ENCODE measurements around the gene UBE2E3.

The UBE2E3 gene

GRCh38 chr2:181104512-181105115 lies 124.2 kb downstream of the UBE2E3 start:
- TF ChIP-seq CTCF (IDR thresholded peaks at IDR 0.05) = peak; percentile 30 to 33
- DNase-seq = no peak
- intact Hi-C loops (cut with DNase I; ENCODE audit: low total_unique reads) = no loop called here
- Histone ChIP-seq H3K27me3 (no peaks in the 10 kb centered on the region), H3K36me3 (no peaks in the 10 kb centered on the region), H3K9me3 (no peaks in the 10 kb centered on the region), H3K27ac (no peak overlapping the region), H3K4me1 (no peaks in the 10 kb centered on the region), H3K4me3 (no peak overlapping the region)

- DNase-seq = no peak
- intact Hi-C loops (cut with DNase I; ENCODE audit: low total_unique reads) = no loop called here
- no peak for TF ChIP-seq CTCF (IDR thresholded peaks at IDR 0.05)
- no peaks in the 10 kb centered on the region for H3K4me1 ChIP-seq
- no peaks in the 10 kb centered on the region for H3K36me3 ChIP-seq
- no peaks in the 10 kb centered on the region for H3K9me3 ChIP-seq
- no peaks in the 10 kb centered on the region for H3K27me3 ChIP-seq
- no peak overlapping the region for H3K4me3 ChIP-seq
- no peak overlapping the region for H3K27ac ChIP-seq
Measured at GRCh38 chr2:181105562-181105961, 125.2 kb downstream of the UBE2E3 start.

- no peak for DNase-seq
- Histone ChIP-seq H3K9me3 (no peaks in the 10 kb centered on the region), H3K4me1 (no peaks in the 10 kb centered on the region), H3K36me3 (no peaks in the 10 kb centered on the region), H3K4me3 (no peak overlapping the region), H3K27ac (no peak overlapping the region), H3K27me3 (no peaks in the 10 kb centered on the region)
- intact Hi-C loops (cut with DNase I; ENCODE audit: low total_unique reads) = no loop called here
- no peak for TF ChIP-seq CTCF (IDR thresholded peaks at IDR 0.05)
Measured at GRCh38 chr2:181106229-181106628, 125.8 kb downstream of the UBE2E3 start.

- H3K4me1 ChIP-seq = no peaks in the 10 kb centered on the region
- H3K27me3 ChIP-seq = no peaks in the 10 kb centered on the region
- no peaks in the 10 kb centered on the region for H3K36me3 ChIP-seq
- DNase-seq = no peak
- H3K9me3 ChIP-seq = no peaks in the 10 kb centered on the region
- no peak for TF ChIP-seq CTCF (IDR thresholded peaks at IDR 0.05)
- H3K4me3 ChIP-seq = no peak overlapping the region
- intact Hi-C loops (cut with DNase I; ENCODE audit: low total_unique reads) = no loop called here
- no peak overlapping the region for H3K27ac ChIP-seq
Measured at GRCh38 chr2:181106789-181107627, 126.6 kb downstream of the UBE2E3 start.

GRCh38 chr2:181107628-181107945 lies 127.2 kb downstream of the UBE2E3 start:
- Histone ChIP-seq H3K9me3 (no peaks in the 10 kb centered on the region), H3K27ac (no peak overlapping the region), H3K36me3 (no peaks in the 10 kb centered on the region), H3K27me3 (no peaks in the 10 kb centered on the region), H3K4me3 (no peak overlapping the region), H3K4me1 (no peaks in the 10 kb centered on the region)
- intact Hi-C loops (cut with DNase I; ENCODE audit: low total_unique reads) = no loop called here
- TF ChIP-seq CTCF (IDR thresholded peaks at IDR 0.05) = no peak
- no peak for DNase-seq

Data from tibial artery (tissue), 4 donors.